ENCODE measurements around the gene GPR37. TPM values are rescaled to one million over a fixed set of nuclear protein-coding genes. Genes with fewer than 3 reads are reported as not detected.

Gene GPR37
- total RNA-seq, 4 donors from 2014 or later = 0.53 to 1.1 TPM; not detected in 2

GRCh38 chr7:124724507-124725192, 40.9 kb downstream of the GPR37 start:
- no peak overlapping the region for H3K27ac ChIP-seq
- DNase-seq = no peak
- no peaks in the 10 kb centered on the region for H3K4me1 ChIP-seq
- H3K36me3 ChIP-seq = no peaks in the 10 kb centered on the region
- no peaks in the 10 kb centered on the region for H3K9me3 ChIP-seq
- H3K27me3 ChIP-seq = no peaks in the 10 kb centered on the region
- H3K4me3 ChIP-seq = no peak overlapping the region
- no peak for TF ChIP-seq POLR2A (IDR thresholded peaks at IDR 0.05)
- TF ChIP-seq, protein P1, sequence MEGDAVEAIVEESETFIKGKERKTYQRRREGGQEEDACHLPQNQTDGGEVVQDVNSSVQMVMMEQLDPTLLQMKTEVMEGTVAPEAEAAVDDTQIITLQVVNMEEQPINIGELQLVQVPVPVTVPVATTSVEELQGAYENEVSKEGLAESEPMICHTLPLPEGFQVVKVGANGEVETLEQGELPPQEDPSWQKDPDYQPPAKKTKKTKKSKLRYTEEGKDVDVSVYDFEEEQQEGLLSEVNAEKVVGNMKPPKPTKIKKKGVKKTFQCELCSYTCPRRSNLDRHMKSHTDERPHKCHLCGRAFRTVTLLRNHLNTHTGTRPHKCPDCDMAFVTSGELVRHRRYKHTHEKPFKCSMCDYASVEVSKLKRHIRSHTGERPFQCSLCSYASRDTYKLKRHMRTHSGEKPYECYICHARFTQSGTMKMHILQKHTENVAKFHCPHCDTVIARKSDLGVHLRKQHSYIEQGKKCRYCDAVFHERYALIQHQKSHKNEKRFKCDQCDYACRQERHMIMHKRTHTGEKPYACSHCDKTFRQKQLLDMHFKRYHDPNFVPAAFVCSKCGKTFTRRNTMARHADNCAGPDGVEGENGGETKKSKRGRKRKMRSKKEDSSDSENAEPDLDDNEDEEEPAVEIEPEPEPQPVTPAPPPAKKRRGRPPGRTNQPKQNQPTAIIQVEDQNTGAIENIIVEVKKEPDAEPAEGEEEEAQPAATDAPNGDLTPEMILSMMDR (IDR thresholded peaks at IDR 0.05) = no peak

DNA sequence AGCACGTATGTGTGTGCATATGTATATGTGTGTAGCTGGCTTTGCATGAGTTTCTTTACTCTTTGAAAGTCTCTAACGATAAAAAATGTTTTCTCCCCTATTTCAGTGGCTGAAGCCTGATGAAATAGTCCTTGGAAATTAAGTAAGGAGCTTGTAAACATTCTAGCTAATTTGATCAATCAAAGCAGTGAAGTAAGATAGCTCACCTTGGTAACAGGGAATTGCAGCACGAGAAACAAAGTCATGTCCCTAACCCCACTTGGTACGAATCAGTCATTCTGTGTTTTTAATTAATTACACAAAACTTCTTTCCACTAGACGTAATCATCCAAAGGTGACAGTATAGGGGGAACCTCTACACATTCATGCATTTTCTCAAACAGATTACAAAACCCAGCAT, 41.5 kb downstream of the GPR37 start:
- H3K36me3 ChIP-seq = no peaks in the 10 kb centered on the region
- no peaks in the 10 kb centered on the region for H3K9me3 ChIP-seq
- no peaks in the 10 kb centered on the region for H3K4me1 ChIP-seq
- no peak for DNase-seq
- TF ChIP-seq, protein P1 (IDR thresholded peaks at IDR 0.05) = no peak
- no peak for TF ChIP-seq POLR2A (IDR thresholded peaks at IDR 0.05)
- H3K27ac ChIP-seq = no peak overlapping the region
- H3K27me3 ChIP-seq = no peaks in the 10 kb centered on the region
- no peak overlapping the region for H3K4me3 ChIP-seq

- no peak overlapping the region for H3K27ac ChIP-seq
- no peaks in the 10 kb centered on the region for H3K4me1 ChIP-seq
- H3K36me3 ChIP-seq = no peaks in the 10 kb centered on the region
- H3K9me3 ChIP-seq = no peaks in the 10 kb centered on the region
- no peak for DNase-seq
- TF ChIP-seq, protein P1 (IDR thresholded peaks at IDR 0.05) = no peak
- TF ChIP-seq POLR2A (IDR thresholded peaks at IDR 0.05) = no peak
- H3K4me3 ChIP-seq = no peak overlapping the region
- H3K27me3 ChIP-seq = no peaks in the 10 kb centered on the region
Observed at GRCh38 chr7:124723012-124723411, 42.6 kb downstream of the GPR37 start.

GRCh38 chr7:124722292-124722691, 43.3 kb downstream of the GPR37 start:
- Histone ChIP-seq H3K4me1 (no peaks in the 10 kb centered on the region), H3K27me3 (no peaks in the 10 kb centered on the region), H3K27ac (no peak overlapping the region), H3K36me3 (no peaks in the 10 kb centered on the region), H3K9me3 (no peaks in the 10 kb centered on the region), H3K4me3 (no peak overlapping the region)
- TF ChIP-seq POLR2A (IDR thresholded peaks at IDR 0.05) = no peak
- TF ChIP-seq, protein P1 (IDR thresholded peaks at IDR 0.05) = no peak
- no peak for DNase-seq

GRCh38 chr7:124720195-124720594, 45.4 kb downstream of the GPR37 start:
- Histone ChIP-seq H3K36me3 (no peaks in the 10 kb centered on the region), H3K4me3 (no peak overlapping the region), H3K27me3 (no peaks in the 10 kb centered on the region), H3K9me3 (no peaks in the 10 kb centered on the region), H3K4me1 (no peaks in the 10 kb centered on the region), H3K27ac (no peak overlapping the region)
- DNase-seq = no peak
- TF ChIP-seq, protein P1 (IDR thresholded peaks at IDR 0.05) = no peak
- no peak for TF ChIP-seq POLR2A (IDR thresholded peaks at IDR 0.05)

All from Peyer's patch (tissue), 4 donors.